Measurements from ENCODE around the gene GABPB1.

The GABPB1 gene

GRCh38 chr15:50275091-50275490, 79.9 kb downstream of the GABPB1 start:
- no peak for DNase-seq

GRCh38 chr15:50267577-50267976, 87.4 kb downstream of the GABPB1 start:
- no peak for DNase-seq

- DNase-seq, result no peak
Measured at GRCh38 chr15:50265620-50266019, 89.4 kb downstream of the GABPB1 start, which contains the start of gene HDC. Gene HDC (minus strand): TSS chr15:50265726. CDS start chr15:50265623, 103 bp downstream.

GRCh38 chr15:50262533-50262932, 92.5 kb downstream of the GABPB1 start:
- DNase-seq, result peak; percentile 29 to 58

- peak in 1 of 2 donors; percentile 20 for DNase-seq
Measured at GRCh38 chr15:50261981-50262380, 93.0 kb downstream of the GABPB1 start.

GRCh38 chr15:50260969-50261496, 94.0 kb downstream of the GABPB1 start:
- DNase-seq, result no peak

- DNase-seq, result no peak
Measured at GRCh38 chr15:50259276-50259675, 95.7 kb downstream of the GABPB1 start.

- no peak for DNase-seq
Measured at GRCh38 chr15:50257924-50258323, 97.1 kb downstream of the GABPB1 start.

GRCh38 chr15:50257332-50257731, 97.7 kb downstream of the GABPB1 start:
- DNase-seq, result no peak

- DNase-seq, result no peak
Measured at GRCh38 chr15:50256188-50257041, 98.6 kb downstream of the GABPB1 start.

- DNase-seq, result no peak
Measured at GRCh38 chr15:50252556-50252955, 102.4 kb downstream of the GABPB1 start.

GRCh38 chr15:50251638-50252182, 103.3 kb downstream of the GABPB1 start:
- DNase-seq, result no peak

- DNase-seq, result no peak
Measured at GRCh38 chr15:50250760-50251394, 104.1 kb downstream of the GABPB1 start.

- DNase-seq, result no peak
Measured at GRCh38 chr15:50249704-50250103, 105.3 kb downstream of the GABPB1 start.

- DNase-seq, result no peak
Measured at GRCh38 chr15:50248994-50249582, 105.9 kb downstream of the GABPB1 start.

GRCh38 chr15:50247819-50248655, 107.0 kb downstream of the GABPB1 start:
- peak in 1 of 2 donors; percentile 55 for DNase-seq

- DNase-seq, result no peak
Measured at GRCh38 chr15:50246631-50247030, 108.4 kb downstream of the GABPB1 start.

- no peak for DNase-seq
Measured at GRCh38 chr15:50244959-50245624, 109.9 kb downstream of the GABPB1 start.

- DNase-seq, result no peak
Measured at GRCh38 chr15:50244153-50244552, 110.8 kb downstream of the GABPB1 start.

- no peak for DNase-seq
Measured at GRCh38 chr15:50241684-50242450, 113.1 kb downstream of the GABPB1 start.

- no peak for DNase-seq
Measured at GRCh38 chr15:50238255-50238654, 116.7 kb downstream of the GABPB1 start.
